Muscle of leg (tissue), 11 donors: ENCODE measurements around the gene IL18BP. TPM values are rescaled to one million over a fixed set of nuclear protein-coding genes. Genes with fewer than 3 reads are reported as not detected.

ENCODE experiments used
- DNase-seq: peaks from one replicate; pipeline ENCODE4 v3.0.0; 2013
- H3K27ac ChIP-seq: one replicate; pipeline ENCODE4 v1.5.1; 2013; ENCODE audit warnings: mild to moderate bottlenecking, low read length, control low read depth
- H3K27me3 ChIP-seq: one replicate; pipeline ENCODE4 v1.6.1; 2013; ENCODE audit warnings: low read length; ENCODE audit not compliant: control insufficient read depth, insufficient read depth
- H3K36me3 ChIP-seq: one replicate; pipeline ENCODE4 v1.6.1; 2013; ENCODE audit warnings: low read length; ENCODE audit not compliant: control insufficient read depth, insufficient read depth
- H3K4me1 ChIP-seq: one replicate; pipeline ENCODE4 v1.6.1; 2013; ENCODE audit warnings: low read length; ENCODE audit not compliant: control insufficient read depth, insufficient read depth
- H3K4me3 ChIP-seq: one replicate; pipeline ENCODE4 v1.5.1; 2013; ENCODE audit warnings: low read length, control low read depth
- H3K9me3 ChIP-seq: replicated peaks from 2 replicates; pipeline ENCODE4 v1.6.1; 2013; ENCODE audit warnings: low read depth, low read length; ENCODE audit not compliant: control insufficient read depth
- WGBS: methylation state at CpG from one replicate; pipeline ENCODE4 v1.1.5; 2013; ENCODE audit warnings: missing lambda C conversion rate; ENCODE audit not compliant: insufficient coverage; 5-methylcytosine and 5-hydroxymethylcytosine counted together
- polyA plus RNA-seq, 8 donors: library from polyadenylated mRNA; unstranded; fragments of 120-200 nt; gene quantifications; one replicate each; pipeline versions ENCODE4 v1.2.1 to v1.2.3, GENCODE V29; 2013; ENCODE audit warnings: inconsistent platforms in 1 of 8, low replicate concordance in 1 of 8; ENCODE audit not compliant: insufficient read length in 8 of 8, insufficient read depth in 1 of 8
- total RNA-seq: library from RNA; stranded (reverse); fragments of 120-200 nt; gene quantifications from one replicate; pipeline ENCODE4 v1.2.4, GENCODE V29; 2013

IL18BP gene
- total and polyA plus RNA-seq, 9 donors, result 2.5 to 11.0 (median 6.4) TPM

- Histone ChIP-seq H3K4me1 (peaks cover 2% of the 10 kb centered on the region), H3K4me3 (no peak overlapping the region), H3K27me3 (no peaks in the 10 kb centered on the region), H3K27ac (no peak overlapping the region), H3K9me3 (no peaks in the 10 kb centered on the region), H3K36me3 (peaks cover 22% of the 10 kb centered on the region)
- WGBS, result 71% methylated on average over 1 of the region's 1 CpG
- DNase-seq, result no peak
Measured at GRCh38 chr11:71977090-71977489, 21.6 kb upstream of the IL18BP start.

GRCh38 chr11:71977743-71978418 is 20.8 kb upstream of the IL18BP start:
- H3K36me3 ChIP-seq, result peaks cover 22% of the 10 kb centered on the region
- DNase-seq, result peak; percentile 67
- WGBS, result 55% methylated on average over 5 of the region's 7 CpGs
- H3K4me1 ChIP-seq, result peaks cover 2% of the 10 kb centered on the region
- no peak overlapping the region for H3K4me3 ChIP-seq
- H3K9me3 ChIP-seq, result no peaks in the 10 kb centered on the region
- no peaks in the 10 kb centered on the region for H3K27me3 ChIP-seq
- no peak overlapping the region for H3K27ac ChIP-seq

- WGBS, result no CpG with 5 or more reads among the region's 4 CpGs
- no peak overlapping the region for H3K27ac ChIP-seq
- no peaks in the 10 kb centered on the region for H3K9me3 ChIP-seq
- no peaks in the 10 kb centered on the region for H3K27me3 ChIP-seq
- DNase-seq, result no peak
- peaks cover 29% of the 10 kb centered on the region for H3K36me3 ChIP-seq
- peaks cover 2% of the 10 kb centered on the region for H3K4me1 ChIP-seq
- no peak overlapping the region for H3K4me3 ChIP-seq
Measured at GRCh38 chr11:71979094-71979493, 19.6 kb upstream of the IL18BP start.

GRCh38 chr11:71979602-71980001 is 19.1 kb upstream of the IL18BP start:
- no peaks in the 10 kb centered on the region for H3K27me3 ChIP-seq
- H3K4me3 ChIP-seq, result no peak overlapping the region
- DNase-seq, result no peak
- peaks cover 2% of the 10 kb centered on the region for H3K4me1 ChIP-seq
- peaks cover 29% of the 10 kb centered on the region for H3K36me3 ChIP-seq
- no CpG with 5 or more reads among the region's 3 CpGs for WGBS
- no peaks in the 10 kb centered on the region for H3K9me3 ChIP-seq
- H3K27ac ChIP-seq, result no peak overlapping the region

GRCh38 chr11:71986131-71986530 is 12.6 kb upstream of the IL18BP start:
- WGBS, result 86% methylated on average over 1 of the region's 2 CpGs

GRCh38 chr11:71987521-71987920 is 11.2 kb upstream of the IL18BP start:
- Histone ChIP-seq H3K36me3 (peaks cover 42% of the 10 kb centered on the region), H3K4me1 (peaks cover 7% of the 10 kb centered on the region), H3K4me3 (no peak overlapping the region), H3K27ac (no peak overlapping the region), H3K27me3 (no peaks in the 10 kb centered on the region), H3K9me3 (no peaks in the 10 kb centered on the region)
- WGBS, result no CpG with 5 or more reads among the region's 2 CpGs
- no peak for DNase-seq

More at GRCh38 chr11:71986131-71986530, 12.6 kb upstream of the IL18BP start:
- no peak overlapping the region for H3K27ac ChIP-seq
- peaks cover 7% of the 10 kb centered on the region for H3K4me1 ChIP-seq
- no peaks in the 10 kb centered on the region for H3K27me3 ChIP-seq
- no peaks in the 10 kb centered on the region for H3K9me3 ChIP-seq
- no peak for DNase-seq
- no peak overlapping the region for H3K4me3 ChIP-seq
- H3K36me3 ChIP-seq, result peaks cover 43% of the 10 kb centered on the region

- Histone ChIP-seq H3K27me3 (no peaks in the 10 kb centered on the region), H3K27ac (no peak overlapping the region), H3K36me3 (peaks cover 40% of the 10 kb centered on the region), H3K4me1 (peaks cover 7% of the 10 kb centered on the region), H3K4me3 (no peak overlapping the region), H3K9me3 (no peaks in the 10 kb centered on the region)
- DNase-seq, result peak; percentile 83
- WGBS, result 21% methylated on average over 2 of the region's 3 CpGs
Measured at GRCh38 chr11:71988050-71988449, 10.7 kb upstream of the IL18BP start.

GRCh38 chr11:71990701-71991100 is 8.0 kb upstream of the IL18BP start:
- Histone ChIP-seq H3K4me1 (peaks cover 7% of the 10 kb centered on the region), H3K27me3 (no peaks in the 10 kb centered on the region), H3K4me3 (no peak overlapping the region), H3K27ac (no peak overlapping the region), H3K9me3 (no peaks in the 10 kb centered on the region), H3K36me3 (peaks cover 40% of the 10 kb centered on the region)
- 100% methylated on average over 1 of the region's 3 CpGs for WGBS
- no peak for DNase-seq

GRCh38 chr11:71991494-71991893 is 7.2 kb upstream of the IL18BP start:
- 70% methylated on average over 1 of the region's 3 CpGs for WGBS
- peaks cover 46% of the 10 kb centered on the region for H3K36me3 ChIP-seq
- no peak overlapping the region for H3K27ac ChIP-seq
- H3K4me3 ChIP-seq, result no peak overlapping the region
- peaks cover 11% of the 10 kb centered on the region for H3K4me1 ChIP-seq
- peak; percentile 73 for DNase-seq
- H3K27me3 ChIP-seq, result no peaks in the 10 kb centered on the region
- no peaks in the 10 kb centered on the region for H3K9me3 ChIP-seq

GRCh38 chr11:71992136-71992730 is 6.5 kb upstream of the IL18BP start:
- Histone ChIP-seq H3K4me1 (peaks cover 17% of the 10 kb centered on the region), H3K9me3 (no peaks in the 10 kb centered on the region), H3K27ac (no peak overlapping the region), H3K36me3 (peaks cover 48% of the 10 kb centered on the region), H3K27me3 (no peaks in the 10 kb centered on the region), H3K4me3 (no peak overlapping the region)
- no peak for DNase-seq
- WGBS, result 88% methylated on average over 2 of the region's 3 CpGs
